NCI-H1048 (cell line): ENCODE results near the gene ADAMTSL3.
"Not testable (repeated sequence)": the region's sequence is repeated elsewhere in the genome, so short reads cannot be mapped to it uniquely, and the experiment has no call there.

Experiments
- DNase-seq: peaks from one replicate; lab custom pipeline; 2025; lab: John Stamatoyannopoulos, UW

The ADAMTSL3 gene

DNA sequence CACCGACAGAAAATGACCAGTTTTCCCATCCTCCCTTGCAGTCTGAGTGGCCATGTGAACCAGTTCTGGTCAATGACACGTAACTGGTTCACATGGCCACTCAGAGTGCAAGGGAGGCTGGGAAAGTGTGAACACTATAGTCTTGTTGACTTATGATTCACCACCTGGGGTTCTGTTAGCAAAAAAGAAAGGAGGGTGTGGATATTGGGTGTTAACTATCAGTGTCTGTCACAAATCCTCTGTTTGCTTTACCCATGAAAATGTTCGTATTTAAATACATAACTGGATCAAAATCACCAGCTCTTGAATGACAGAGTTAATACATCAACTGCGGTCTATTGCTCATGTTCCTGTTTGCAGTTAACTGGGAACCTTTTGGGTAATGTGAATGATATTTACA lies 92.3 kb downstream of the ADAMTSL3 start:
- no peak for DNase-seq

- DNase-seq: no peak
Measured at GRCh38 chr15:83747050-83747717, 93.3 kb downstream of the ADAMTSL3 start.

DNA sequence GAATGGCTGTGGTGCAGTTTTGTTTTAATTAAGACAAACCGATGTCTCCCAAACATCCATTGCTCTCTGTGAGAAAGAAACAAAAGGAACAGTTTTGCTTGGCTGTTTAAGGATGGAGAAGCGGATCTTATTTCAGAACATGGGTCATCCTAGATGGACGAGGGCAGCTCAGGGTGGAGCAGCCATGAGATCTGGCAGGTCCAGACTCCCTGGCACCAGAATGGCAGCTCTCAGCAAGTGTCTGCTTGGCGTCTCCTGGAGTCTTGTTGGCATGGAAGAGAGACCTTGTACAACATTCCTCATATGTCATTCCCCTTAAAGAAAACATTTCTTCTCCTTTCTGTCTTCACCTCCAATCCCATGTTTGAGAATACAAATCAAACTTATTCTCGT lies 93.8 kb downstream of the ADAMTSL3 start:
- DNase-seq: no peak

DNA sequence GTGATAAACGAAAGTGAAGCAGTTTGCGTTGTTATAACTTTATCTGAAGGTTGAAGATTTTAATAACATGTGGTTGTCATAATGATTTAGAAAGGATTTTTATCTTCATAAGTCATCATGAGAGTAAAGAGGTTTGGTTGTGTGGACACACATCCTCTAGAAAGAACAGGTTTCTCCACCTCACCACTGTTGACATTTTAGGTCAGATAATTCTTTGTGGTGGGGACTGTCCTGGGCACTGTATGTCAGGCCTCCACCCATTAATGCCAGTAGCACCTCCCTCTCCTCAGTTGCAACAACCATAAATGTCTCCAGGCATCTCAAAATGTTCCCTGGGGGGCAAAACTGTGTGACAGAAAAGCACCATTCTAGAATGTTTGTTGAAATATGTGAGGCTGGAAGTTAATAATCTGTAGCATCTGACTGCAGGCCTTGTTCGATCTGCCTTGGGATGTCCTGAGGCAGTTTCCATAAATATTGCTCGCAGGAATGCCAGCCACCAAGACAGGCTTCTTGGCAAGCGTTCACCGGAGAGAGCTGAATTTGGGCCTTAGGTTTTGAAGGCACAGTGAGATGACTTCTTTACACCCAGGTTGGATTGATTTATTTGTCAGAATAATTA lies 100.1 kb downstream of the ADAMTSL3 start:
- no peak for DNase-seq

GRCh38 chr15:83757291-83757690 lies 103.4 kb downstream of the ADAMTSL3 start:
- not testable (repeated sequence) for DNase-seq

GRCh38 chr15:83762367-83762766 lies 108.4 kb downstream of the ADAMTSL3 start:
- no peak for DNase-seq

GRCh38 chr15:83764201-83764838 lies 110.4 kb downstream of the ADAMTSL3 start:
- DNase-seq: no peak

DNA sequence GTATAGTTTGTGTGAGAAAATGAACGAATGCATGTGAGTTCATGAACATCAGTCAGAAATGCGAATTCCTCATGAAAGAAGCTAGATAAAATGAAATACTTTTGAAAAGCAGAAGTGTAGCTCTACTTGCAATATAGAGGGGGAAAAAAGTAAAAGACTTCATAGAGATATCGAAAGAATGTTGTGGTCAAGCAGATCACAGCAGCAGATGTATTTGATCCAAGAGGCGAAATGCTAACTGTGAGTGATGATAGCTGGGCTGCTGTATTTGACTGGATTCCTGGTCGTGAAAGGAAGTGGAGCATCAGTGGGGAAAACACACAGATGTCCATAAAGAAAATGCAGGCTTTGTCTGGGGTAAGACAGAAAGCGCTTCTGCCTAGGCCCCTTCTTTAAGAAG lies 112.4 kb downstream of the ADAMTSL3 start:
- DNase-seq: no peak

DNA sequence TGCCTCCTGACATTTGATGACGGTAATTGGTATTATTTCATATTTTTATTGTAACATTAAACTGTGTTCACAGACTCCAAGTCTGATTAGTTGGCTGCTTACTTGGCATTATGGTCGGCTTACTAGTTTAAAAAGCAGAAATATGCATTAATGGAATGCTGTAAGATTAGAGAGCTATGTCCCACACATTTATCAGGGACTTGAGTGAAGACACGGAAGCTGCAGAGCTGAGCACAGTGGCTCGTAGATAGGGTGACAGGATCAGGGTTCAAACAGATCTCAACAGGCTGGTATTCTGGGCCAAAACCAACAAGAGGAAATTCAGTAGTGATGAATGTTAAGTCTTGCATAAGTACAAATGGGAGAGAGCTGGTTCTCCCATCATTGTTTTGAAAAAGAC lies 113.8 kb downstream of the ADAMTSL3 start:
- no peak for DNase-seq

GRCh38 chr15:83769411-83769999 lies 115.6 kb downstream of the ADAMTSL3 start:
- no peak for DNase-seq

GRCh38 chr15:83775738-83776137 lies 121.8 kb downstream of the ADAMTSL3 start:
- no peak for DNase-seq

- no peak for DNase-seq
Measured at GRCh38 chr15:83776986-83777385, 123.1 kb downstream of the ADAMTSL3 start.

DNA sequence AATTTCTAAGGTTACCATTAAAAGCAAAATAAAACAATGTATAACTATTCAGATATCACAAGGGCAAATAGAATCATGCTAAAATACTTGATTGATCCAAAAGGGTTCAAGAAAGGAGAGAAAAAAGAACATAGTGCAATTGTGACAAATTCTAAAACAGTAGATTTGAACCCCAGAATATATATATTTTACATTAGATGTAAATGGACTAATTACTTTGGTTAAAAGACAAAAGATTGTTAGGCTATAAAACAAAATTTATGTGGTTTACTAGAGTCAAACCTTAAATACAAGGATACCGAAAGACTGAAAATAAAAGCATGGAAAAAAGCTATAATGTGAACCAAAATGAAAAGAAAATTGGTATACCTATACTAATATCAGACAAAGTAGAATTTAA lies 129.3 kb downstream of the ADAMTSL3 start:
- DNase-seq: no peak

DNA sequence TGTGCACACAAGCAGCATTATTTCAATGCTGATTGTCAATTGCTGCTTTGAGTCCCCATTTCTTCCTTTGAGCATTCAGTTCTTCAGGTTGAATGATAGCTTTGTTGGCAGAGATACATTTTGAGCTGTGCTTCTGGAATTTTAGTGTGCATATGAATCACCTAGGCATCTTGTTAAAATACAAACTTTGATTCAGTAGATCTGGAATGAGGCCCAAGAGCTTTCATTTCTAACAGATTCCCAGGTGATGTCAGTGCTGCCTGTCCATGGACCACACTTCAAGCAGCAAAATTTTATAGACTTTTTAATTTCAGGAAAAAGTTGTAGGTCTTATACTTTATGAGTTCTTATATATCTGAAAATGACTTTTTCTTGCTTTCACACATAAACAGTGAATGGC lies 131.1 kb downstream of the ADAMTSL3 start:
- DNase-seq: no peak

- DNase-seq: no peak
Measured at GRCh38 chr15:83786336-83786735, 132.4 kb downstream of the ADAMTSL3 start.

DNA sequence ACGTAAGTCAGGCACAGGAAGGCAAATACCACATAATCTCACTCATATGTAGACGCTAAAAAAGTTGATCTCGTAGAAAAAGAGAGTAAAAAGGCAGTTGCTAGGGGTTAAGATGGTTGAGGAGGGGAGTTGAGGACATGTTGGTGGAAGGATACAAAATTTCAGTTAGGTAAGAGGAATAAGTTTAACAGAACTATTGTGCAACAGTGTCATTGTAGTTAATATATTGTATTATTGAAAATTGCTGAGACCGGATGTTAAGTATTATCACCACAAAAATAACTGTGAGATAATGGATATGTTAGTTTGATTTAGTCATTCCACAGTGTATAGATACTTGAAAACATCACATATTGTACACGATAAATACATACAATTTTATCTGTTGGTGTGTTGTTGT lies 139.1 kb downstream of the ADAMTSL3 start:
- DNase-seq: no peak

GRCh38 chr15:83794209-83794608 lies 140.3 kb downstream of the ADAMTSL3 start:
- DNase-seq: no peak

DNA sequence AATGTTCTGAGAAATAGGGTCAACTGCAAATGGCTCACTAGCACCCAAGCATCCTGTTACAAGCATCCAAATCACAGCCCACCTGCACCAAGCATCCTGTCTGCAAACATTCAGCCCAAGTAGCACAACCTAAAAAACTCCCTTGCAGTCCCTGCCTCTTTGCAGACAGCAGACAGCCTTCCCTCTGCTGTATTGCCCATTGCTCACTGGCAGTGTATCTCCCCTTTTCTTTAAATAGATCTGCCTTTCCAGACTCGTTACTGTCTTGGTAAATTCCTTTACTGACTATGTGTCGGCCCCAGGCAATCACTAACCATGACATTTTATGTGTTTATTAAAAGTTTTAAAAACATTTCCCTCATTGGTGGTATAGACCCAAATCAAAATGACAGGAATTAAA lies 155.4 kb downstream of the ADAMTSL3 start:
- DNase-seq: no peak

DNA sequence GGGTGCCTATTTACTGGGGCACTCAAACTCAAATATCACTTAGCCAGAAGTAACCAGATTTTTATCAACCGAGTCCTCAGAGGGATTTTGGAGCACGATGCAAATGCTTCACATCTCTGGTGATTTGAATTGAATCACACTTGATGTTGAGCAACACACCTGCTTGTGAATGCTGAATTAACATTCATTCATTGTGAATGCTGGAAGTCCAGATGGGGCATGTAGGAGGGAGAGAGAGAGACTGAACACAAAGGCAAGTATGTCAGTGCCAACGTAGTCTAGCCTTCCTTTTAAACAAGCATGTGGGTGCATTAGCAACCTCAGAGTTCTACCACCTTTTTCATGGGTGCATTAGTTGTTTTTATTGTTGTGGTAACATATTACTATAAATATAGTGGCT lies 156.2 kb downstream of the ADAMTSL3 start:
- DNase-seq: no peak

DNA sequence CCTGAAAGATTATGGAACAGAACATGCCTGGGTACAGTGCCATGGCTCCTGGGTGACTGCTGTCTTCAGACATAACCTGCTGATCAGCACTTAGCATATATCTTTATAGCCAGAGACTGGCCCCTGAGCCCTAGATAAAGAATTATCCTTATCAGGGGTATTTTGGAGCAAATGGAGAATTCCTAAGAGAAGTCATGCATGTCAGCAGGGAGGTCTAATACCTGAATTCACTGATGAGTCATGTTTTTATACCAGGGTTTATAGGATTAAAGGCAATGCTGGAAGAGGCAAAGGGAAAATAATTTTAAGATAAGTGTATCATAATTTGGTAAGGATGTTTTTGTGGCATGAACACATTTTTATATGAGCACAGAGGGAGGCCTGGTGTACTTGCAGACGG lies 159.8 kb downstream of the ADAMTSL3 start:
- no peak for DNase-seq

DNA sequence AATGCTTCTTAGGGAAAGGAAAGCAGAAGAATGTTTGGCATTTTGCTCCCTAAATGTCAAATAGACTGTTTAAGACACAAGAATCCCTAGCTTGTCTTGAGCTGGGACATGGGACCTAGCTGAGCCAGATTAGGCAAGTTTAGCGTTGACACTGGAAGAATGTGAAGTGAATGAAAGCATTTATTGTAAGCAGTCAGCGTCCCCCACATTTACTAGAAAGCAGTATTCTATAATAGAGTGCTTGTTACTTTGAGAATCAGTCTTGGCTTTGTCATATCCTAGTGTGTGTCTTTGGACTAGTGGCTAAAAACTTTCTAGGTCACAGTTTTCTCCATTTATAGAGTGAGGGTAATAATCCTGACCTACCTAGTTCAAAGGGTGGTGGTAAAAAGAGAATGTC lies 161.6 kb downstream of the ADAMTSL3 start:
- DNase-seq: no peak

GRCh38 chr15:83816124-83816883 lies 162.4 kb downstream of the ADAMTSL3 start:
- DNase-seq: no peak
